HG03378 (cell line): ENCODE data around the gene HOXA5.

Experiments
- ATAC-seq: cut with Tn5 transposase; IDR thresholded peaks from one replicate; pipeline ENCODE4 v1.9.1; 2021; ENCODE audit warnings: mild to moderate bottlenecking, moderate library complexity; ENCODE audit not compliant: unreplicated experiment

The HOXA5 gene

GRCh38 chr7:27123007-27123476 lies 20.4 kb downstream of the HOXA5 start:
- ATAC-seq: no peak

DNA sequence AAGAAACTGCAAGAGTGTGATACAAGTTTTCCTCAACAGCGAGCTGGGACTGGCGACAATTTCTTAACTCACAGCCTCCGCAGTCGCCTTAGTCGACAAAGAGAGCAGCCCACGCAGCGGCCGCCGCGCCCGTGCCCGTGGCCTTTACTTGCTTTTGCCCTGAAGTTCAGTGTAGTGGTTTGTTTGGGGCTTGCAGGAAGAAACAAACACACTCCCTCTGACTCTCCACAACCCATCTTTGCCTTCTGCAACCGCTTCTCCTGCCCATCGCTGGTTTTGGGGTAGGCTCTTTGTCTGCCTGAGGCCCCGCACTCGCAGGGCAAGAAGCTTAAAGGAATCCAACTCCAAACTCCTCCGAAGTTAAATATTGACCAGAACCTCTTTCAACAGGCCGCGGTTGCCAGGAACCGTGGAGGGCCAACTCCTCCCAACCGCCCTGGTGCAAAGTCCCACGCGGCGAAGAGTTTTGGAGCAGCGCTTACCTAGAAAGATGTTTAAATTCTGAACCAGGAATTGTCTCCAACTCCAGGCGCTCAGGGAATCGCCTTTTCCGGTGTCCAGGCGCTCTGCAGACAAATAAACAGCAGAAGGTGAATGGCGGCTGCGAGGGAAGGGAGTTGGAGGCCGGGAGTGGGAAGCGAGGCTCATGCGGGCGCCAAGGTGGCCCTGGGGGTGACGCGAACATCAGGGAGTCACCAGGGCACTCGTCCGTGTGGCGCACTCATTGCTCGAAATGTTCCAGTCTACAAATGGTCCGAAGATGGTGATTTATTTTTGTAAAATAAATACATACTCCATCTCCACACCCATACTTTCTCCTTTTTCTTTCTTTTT lies 21.2 kb downstream of the HOXA5 start:
- no peak for ATAC-seq

DNA sequence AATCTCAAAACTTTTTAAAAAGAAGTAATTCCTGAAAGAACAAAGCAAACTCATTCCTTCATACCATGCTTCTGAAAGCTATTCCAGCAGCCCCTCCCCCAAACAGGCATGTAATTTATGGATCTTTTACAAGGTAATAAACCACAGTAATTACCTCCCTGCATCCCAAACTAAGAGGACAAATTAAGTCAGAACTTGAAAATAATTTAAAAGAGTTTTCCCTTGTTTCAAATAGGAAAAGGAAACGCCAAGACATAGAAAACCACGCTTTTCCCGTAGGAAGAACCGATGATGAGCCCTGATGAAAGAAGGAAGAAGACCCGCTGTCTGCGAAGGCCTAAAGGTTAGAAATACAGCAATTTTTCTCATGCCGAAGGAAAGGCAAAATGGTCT lies 21.8 kb downstream of the HOXA5 start:
- ATAC-seq: no peak

DNA sequence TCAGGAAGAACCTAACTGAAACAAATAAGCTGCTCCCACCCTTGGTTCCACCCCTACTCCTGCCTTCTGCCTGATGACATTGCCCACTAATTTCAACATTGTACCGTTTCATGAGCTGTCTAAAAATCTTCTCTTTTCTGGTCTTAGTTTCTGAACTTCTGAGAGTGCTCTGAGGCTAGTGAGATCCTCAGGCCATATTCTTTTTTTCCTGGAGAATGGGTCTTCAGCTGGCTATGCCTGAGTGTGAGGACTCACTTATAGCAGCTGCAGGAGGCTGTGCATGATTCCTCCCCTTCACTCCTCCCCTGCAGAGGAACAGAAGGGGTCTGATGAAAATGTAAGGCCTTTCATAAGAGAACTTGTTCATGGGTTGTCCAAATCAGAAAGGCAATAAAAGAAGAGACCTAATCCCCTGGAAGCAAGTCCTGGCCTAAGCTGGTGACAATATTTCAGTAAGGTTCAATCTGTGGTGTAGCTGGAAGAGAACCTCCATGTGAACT lies 24.0 kb downstream of the HOXA5 start:
- no peak for ATAC-seq

DNA sequence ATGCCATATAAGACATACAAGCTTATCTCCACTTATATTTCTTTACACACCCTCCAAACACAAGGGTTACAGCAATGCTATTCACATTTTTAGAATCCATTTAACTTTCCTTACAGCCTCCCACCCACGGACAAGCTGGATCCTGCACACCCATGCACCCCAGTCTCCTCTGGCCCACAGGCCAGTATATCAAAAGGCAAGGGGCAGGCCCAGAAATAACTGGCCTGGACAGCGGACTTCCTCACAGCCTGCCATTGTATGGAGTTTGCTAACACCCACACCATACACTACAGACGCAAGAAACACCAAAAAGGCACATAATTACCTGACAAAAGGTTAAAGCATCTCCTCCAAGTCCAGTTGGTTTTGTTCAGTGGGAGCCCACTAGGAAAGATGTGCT lies 24.9 kb downstream of the HOXA5 start:
- ATAC-seq: no peak

GRCh38 chr7:27117887-27118491 lies 25.5 kb downstream of the HOXA5 start:
- no peak for ATAC-seq

- ATAC-seq: no peak
Observed at GRCh38 chr7:27116962-27117886, 26.3 kb downstream of the HOXA5 start.

- ATAC-seq: no peak
Observed at GRCh38 chr7:27116031-27116961, 27.2 kb downstream of the HOXA5 start.

DNA sequence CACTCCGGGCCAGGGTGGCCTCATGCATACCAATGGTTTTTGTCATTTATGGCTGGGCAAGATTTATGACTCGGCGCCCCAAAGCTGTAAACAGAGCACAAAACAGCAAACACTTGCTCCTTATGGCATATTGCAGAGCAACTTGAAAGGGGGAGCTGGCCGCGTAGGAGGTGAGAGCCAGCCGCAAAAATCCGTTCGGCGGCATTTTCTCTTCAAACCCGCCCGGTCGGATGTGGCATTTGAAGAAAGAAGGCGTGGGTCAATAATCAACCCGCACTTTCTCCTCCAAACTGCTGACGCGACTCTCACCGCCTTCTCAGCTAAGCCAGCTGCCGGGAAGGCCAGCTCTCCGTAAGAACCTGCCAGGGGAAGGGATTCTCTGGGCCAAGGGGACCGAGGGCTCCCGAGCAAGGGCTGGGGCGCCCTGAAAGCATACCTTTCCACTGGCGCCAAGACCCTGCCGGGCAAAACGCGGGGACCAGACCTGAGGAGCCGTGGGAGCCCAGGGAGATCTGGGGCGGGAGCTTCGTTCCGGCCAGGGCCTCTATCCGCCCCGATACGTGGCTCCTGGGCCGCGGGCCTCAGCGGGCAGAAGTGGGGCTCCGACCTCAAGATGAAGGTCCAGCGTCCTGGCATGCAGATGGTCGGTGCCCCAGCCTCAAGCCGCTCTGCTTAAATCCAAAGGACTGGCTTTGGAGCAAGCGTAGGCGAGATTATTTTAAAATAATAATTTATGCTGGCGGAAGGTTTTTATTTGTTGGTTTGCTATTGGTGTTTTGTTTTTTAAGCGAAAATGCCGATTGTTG lies 28.1 kb downstream of the HOXA5 start:
- ATAC-seq: no peak

DNA sequence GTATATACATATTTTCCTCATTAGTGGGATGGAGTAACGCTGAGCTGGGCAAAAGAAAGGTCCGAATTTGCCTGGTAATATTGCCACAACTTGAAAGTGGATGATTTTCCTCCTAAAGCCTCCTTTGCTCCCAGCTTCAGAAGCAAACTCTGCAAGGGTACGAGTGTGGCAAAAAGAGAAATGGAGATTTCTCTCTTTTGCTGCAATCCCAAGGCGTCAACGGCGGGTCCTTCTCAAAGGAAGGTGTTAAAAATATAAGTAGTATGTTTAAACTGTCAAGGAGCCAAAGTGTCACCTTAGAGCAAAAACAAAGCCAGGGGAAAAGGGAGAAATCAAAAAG lies 28.6 kb downstream of the HOXA5 start:
- ATAC-seq: no peak

DNA sequence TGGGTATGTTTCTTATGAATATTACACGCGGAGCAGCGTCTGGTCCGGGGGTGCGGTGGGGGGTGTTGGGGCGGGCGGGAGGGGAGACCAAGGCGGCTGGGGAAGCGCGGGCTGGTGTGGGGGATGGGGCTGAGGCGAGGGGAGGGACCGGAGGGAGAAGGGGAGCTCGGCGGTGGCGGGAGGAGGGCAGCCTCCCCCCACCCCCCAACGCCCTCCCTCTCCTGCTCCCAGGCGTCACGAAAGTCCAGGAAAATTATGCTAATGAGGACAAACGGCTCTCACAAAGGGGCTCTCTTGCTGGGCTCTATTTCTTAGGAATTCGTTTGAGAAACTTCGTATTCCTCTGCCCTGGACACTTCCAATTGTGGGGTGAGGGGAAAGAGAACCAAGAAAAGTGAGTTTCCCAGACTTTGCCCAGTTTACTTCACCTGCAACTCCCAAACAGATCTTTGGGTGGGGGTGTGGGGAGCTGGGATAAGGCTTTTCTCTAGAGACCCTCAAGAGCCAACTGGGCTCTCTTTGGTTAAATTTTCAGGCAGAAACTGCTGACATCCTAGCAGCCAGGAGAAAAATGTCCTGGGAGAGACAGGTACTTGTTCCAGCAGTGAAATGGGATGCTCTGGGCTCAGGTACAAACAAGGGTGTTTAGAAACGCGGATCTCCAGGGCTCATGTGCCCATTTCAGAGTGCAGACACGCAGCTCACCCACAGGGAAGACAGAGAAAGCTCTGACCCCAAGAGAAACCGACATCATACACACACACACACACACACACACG lies 29.3 kb downstream of the HOXA5 start:
- no peak for ATAC-seq

DNA sequence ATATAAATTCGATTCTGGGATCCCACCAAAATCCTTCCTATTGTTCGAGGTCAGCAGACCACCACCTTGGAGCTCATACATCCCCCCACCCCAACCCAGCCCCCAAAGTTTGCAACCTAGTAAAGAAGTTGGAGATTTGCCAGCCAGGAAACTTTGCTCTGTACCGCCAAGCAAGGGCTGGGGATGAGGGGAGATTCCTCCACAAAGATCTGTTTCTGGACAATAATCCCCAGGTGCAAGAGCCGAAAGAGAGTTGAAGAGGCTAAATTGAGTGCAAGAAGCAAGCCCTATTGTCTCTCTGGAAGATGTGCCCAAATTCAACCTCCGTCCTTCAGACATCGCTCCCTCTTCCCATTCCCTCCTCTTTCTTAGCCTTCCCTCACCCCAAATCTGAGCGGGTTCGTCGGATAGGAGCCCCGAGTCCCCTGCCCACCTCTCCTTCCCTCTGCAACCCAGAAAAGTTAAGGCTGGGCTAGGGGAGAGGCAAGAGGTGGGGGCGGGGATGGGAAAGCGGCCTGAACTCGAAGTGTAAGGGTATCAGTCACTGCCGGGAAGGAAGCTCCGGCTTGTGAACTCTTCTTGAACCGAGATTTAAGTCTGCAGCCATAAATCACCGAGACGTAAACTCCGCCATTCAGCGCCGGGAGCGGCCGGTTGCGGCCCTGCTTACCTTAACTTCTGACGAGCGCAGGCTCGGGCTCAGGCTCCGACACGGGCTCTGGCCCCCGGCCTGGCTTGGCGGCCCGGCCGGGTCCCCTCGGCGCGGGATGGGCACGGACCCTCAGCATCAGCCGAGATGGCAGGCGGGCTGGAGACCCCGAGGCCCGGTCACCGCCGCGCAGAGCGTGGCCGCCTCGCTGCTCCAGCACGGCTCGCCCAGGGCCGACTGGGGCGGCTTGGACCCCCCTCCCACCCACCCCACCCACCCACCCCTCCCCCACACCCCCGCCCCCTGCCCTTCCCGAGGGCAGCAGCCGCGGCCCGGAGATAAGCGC lies 30.2 kb downstream of the HOXA5 start:
- no peak for ATAC-seq

DNA sequence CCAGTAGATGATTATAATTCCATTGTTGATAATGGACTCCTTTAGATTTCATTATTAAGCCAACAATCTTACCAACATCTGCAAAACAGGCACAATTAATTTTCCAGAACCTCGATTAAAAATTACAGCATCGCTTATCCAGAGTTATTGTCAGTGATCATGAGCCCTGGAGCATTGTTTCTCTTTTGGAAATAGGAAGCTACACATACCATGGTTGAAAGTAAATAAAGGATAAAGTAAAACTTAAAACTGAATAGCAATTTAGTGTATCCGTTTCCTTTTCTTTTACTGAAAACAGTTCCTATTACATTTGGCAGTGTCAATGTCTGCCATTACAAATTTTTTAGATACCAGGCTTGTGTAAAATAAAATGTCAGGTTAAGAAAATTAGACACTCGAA lies 31.1 kb downstream of the HOXA5 start:
- no peak for ATAC-seq

GRCh38 chr7:27111751-27112277 lies 31.7 kb downstream of the HOXA5 start:
- no peak for ATAC-seq

DNA sequence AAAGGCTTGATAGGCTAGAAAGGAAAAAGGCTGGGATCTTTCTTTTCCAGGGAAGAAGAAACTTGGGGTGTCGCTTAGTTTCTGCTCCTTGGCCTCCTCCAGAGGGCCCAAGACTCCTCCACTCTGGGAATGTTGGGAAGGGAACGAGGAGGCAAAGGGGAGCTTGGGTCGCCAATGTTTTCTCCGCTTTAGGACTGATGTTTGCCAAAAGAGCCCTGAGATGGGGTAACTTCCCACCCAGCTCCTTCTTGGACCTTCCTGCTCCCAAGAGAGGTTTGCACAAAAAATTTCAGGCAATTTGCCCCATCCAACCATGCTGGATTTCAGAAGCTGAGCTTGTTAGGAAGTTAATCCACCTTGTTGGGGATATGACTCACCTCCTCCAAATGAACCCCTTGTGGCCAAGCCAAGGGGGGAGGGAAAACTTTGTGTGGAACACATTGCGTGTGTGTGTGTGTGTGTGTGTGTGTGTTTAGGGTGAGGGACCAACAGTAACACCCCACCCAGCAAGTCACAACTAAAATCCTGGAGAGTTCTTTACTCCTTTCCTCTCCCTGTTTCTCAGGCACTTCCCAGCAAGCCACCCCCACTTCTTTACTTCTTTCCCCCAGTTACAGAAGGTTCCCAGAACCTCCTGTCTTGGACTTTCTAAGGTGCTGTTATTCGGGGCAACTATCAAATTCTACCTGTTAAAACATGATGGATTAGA lies 32.3 kb downstream of the HOXA5 start:
- no peak for ATAC-seq

GRCh38 chr7:27110186-27111031 lies 33.1 kb downstream of the HOXA5 start:
- ATAC-seq: no peak
